LNCaP clone FGC (cell line): Measurements from ENCODE around the gene ETV6.

Experiments used
- DNase-seq: peaks from one replicate; pipeline ENCODE4 v3.0.0-alpha.2; 2011; ENCODE audit warnings: low read depth
- H3K4me3 ChIP-seq: 2 replicates; pipeline ENCODE4 v1.5.1; 2011; ENCODE audit warnings: mild to moderate bottlenecking, low read depth, low read length, control low read depth
- CTCF ChIP-seq: IDR thresholded peaks from 2 replicates; pipeline ENCODE4 v1.5.1; 2012; ENCODE audit warnings: mild to moderate bottlenecking; ENCODE audit not compliant: control insufficient read depth, insufficient read depth; ENCODE audit errors: extremely low read depth

Gene ETV6

GRCh38 chr12:11729439-11730150, 80.1 kb downstream of the ETV6 start:
- no peak overlapping the region for H3K4me3 ChIP-seq
- no peak for DNase-seq
- TF ChIP-seq CTCF: no peak

GRCh38 chr12:11730299-11731041, 81.0 kb downstream of the ETV6 start:
- no peak overlapping the region for H3K4me3 ChIP-seq
- DNase-seq: peak; percentile 95
- TF ChIP-seq CTCF: no peak

DNA sequence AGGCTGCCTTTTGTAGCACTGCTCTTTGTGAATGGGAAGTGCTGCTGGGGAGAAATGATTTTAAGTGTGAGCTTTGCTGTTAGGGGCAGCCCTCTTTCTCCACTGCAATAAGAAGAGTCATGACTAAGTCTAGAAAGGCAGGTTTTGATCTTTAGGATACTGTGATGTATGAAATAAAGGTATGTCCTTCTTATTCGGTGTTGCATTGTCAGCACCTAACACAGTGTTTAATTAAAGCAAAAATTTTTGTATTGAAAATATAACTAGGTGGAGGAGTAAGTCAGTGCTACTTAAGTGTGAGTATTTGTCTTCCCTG, 81.5 kb downstream of the ETV6 start:
- TF ChIP-seq CTCF: no peak
- no peak overlapping the region for H3K4me3 ChIP-seq

GRCh38 chr12:11731455-11731854, 82.0 kb downstream of the ETV6 start:
- no peak for TF ChIP-seq CTCF
- DNase-seq: no peak
- no peak overlapping the region for H3K4me3 ChIP-seq

More for the DNA sequence above, 81.5 kb downstream of the ETV6 start:
- DNase-seq: no peak

DNA sequence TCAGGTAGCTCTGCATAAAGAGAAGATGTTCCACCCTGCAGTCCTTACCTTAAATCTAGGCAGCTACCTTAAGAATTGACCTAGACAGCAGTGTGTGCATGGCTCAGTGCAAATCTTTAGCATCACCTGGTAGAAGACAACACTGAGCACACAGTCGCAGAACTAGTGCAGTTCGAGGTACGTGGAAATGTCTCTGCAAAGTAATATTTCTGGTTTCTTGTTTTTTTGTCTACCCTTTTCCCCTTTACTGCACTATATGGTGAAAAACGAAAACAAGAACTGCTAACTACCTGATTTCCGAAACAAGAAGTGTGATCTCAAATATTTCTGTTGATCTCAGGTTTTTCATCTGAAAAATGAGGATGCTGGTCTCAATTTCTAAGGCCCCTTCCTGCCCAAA, 82.5 kb downstream of the ETV6 start:
- no peak overlapping the region for H3K4me3 ChIP-seq
- DNase-seq: no peak
- TF ChIP-seq CTCF: no peak

DNA sequence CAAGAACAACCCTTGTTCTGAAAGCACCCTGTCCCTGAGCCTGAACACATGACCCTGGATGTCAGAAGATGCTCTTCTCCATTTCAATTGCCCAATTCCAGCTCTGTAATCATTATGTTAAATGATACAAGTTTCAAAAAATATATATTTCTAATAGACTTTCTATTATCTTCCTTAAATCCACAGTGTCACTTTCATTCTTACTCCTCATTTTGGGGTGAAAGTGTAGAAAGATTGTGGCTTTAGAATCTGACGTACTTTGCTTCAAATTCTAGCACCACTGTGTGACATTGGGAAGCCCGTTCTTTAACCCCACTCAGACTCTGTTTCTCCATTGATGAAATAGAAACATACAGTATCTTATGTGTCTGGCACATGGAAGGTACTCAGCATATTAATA, 83.2 kb downstream of the ETV6 start:
- H3K4me3 ChIP-seq: no peak overlapping the region
- TF ChIP-seq CTCF: no peak

More for the DNA sequence above, 83.2 kb downstream of the ETV6 start:
- DNase-seq: no peak
